ENCODE measurements around the gene TMEM165.

The TMEM165 gene

GRCh38 chr4:55407764-55408163 lies 12.0 kb downstream of the TMEM165 start:
- no peak for DNase-seq

GRCh38 chr4:55409468-55410171 lies 13.9 kb downstream of the TMEM165 start:
- DNase-seq, result no peak

GRCh38 chr4:55410431-55410830 lies 14.7 kb downstream of the TMEM165 start:
- no peak for DNase-seq

- no peak for DNase-seq
Observed at GRCh38 chr4:55411621-55412020, 15.9 kb downstream of the TMEM165 start.

DNA sequence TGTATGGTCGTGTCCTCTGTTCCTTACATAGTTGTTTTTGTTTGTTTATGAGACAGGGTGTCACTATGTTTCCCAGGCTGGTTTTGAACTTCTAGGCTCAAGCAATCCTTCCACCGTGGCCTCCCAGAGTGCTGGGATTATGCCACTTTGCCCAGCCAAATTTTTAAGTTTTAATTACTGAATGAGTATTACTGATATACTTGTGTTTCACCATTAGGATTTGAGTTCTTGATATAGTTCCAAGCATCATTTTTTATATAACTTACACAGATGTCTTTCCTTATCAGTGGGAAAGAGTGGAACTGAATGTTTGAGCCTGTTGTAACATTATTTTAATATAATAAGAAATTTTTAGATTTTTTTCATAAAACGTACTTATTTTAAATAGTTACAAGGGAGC lies 20.4 kb downstream of the TMEM165 start:
- DNase-seq, result no peak

DNA sequence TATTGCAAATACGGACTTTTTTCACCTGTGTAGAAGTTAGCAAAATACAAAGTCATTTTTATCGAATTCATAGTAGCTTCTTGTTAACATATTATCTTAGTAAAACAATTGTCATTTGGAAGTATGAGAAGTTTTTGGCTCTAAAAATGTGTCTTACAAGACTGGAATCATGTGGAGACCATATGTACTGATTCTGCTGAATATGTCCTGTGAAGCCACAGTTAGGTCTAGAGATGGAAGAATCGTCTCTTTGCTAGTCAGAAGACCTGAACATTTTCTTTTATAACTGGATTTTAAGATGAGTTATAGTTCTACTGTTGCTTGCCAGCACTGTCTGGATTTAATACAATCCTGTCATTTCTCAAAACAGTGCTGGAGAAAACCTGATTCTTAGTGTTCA lies 29.0 kb downstream of the TMEM165 start:
- no peak for DNase-seq

- no peak for DNase-seq
Observed at GRCh38 chr4:55431710-55432336, 36.1 kb downstream of the TMEM165 start.

DNA sequence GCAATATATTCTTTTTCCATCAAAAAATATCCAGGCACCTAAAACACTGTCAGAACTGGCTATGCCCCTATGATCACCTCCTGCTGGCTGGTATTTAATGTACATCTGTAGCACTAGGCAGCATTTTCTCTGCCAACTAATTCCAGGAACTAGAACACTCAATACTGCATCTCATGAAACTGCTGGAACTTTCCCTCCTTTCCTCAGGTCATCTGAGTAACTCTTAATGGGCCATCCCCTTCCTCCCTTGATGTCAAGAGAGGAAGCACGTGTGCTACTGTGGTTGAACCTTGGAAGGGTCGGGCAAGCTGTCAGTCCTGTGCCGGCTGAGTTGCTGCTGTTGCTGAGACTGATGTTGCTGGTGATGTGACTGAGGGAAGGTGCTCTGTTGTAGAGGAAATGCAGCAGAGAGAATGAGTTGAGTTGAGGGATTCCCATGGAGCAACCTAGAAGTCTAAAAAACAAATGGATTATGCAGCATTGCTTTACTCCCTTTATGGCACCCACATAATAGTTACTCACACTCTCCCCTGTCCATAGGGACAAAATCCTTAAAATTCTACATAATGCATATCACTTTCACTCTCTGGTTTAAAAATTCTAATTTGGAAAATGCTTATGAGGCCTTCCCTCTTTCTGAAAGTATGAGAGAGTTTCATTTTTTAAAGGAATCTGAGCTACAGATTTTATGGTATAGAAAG lies 39.5 kb downstream of the TMEM165 start:
- DNase-seq, result no peak

DNA sequence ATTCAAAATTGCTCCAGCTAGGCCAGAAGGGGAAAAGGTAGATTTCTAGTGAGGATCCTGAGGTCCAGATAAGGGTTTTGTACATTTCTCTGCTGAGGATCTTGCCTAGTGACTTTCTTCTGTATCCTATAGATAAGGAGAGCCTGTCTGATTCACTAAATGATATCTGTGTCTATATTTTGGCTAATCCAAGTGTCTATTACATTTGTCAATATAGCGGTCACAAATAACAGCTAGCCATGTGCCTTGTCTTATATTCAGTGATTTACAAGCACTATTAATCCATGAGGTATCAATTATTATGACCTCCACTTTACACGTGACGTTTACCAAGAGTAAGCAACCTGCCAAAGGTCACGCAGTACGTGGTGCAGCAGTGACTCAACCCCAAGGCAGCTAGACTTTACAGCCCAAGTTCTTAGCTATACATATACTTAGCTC lies 41.6 kb downstream of the TMEM165 start:
- no peak for DNase-seq

GRCh38 chr4:55437823-55438222 lies 42.1 kb downstream of the TMEM165 start:
- DNase-seq, result no peak

- DNase-seq, result no peak
Observed at GRCh38 chr4:55438314-55438713, 42.6 kb downstream of the TMEM165 start.

DNA sequence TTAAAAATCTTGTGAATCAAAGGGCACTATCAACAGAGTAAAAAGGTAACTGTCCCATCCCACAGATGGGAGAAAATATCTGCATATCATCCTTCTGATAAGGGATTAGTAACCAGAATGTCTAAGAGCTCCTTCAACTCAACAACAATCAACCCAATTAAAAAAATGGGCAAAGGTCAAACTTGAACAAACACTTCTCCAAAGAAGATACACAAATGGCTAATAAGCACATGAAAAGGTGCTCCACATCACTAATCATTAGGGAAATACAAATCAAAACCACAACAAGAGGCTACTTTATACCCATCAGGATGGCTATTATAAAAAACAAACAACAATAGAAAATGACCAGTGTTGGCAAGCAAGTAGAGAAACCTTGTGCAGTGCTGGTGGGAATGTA lies 43.3 kb downstream of the TMEM165 start:
- DNase-seq, result no peak

GRCh38 chr4:55440786-55441185 lies 45.0 kb downstream of the TMEM165 start:
- no peak for DNase-seq

DNA sequence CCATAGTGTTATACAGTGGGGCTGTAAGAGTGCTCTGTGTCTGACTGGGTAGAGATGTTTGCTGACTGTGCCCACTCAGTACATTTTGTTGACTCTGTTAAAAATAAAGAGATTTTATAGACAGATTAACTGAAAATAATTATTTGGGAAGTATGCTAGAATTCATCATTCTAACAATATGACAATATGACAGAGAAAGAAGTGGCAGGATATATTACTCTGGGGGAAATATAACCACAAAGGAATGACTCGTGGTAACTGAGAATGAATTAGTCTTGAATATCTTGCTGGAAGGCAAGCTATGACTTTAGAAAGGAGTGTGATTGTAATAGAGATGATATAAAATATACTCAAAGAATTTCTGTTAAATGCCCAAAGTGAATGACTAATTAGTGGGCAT lies 46.8 kb downstream of the TMEM165 start:
- no peak for DNase-seq

DNA sequence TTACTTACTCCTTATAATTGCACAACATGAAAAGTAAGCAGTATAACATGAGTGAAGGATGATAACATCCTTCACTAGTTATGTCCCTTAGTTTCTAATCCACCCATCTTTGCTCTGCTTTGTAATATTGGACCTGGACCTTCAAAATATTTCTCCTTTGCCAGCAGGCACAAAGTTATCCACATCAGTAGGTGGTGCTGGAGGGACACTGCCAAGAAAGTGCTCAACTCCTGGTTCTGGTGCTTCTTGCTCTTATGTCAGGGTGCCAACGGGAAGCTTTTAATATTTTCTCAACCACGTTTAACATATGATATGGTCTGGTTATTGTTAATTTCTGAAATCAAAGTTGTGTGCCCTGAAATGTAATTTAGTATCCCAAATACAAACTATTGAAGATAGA lies 49.1 kb downstream of the TMEM165 start:
- DNase-seq, result no peak

DNA sequence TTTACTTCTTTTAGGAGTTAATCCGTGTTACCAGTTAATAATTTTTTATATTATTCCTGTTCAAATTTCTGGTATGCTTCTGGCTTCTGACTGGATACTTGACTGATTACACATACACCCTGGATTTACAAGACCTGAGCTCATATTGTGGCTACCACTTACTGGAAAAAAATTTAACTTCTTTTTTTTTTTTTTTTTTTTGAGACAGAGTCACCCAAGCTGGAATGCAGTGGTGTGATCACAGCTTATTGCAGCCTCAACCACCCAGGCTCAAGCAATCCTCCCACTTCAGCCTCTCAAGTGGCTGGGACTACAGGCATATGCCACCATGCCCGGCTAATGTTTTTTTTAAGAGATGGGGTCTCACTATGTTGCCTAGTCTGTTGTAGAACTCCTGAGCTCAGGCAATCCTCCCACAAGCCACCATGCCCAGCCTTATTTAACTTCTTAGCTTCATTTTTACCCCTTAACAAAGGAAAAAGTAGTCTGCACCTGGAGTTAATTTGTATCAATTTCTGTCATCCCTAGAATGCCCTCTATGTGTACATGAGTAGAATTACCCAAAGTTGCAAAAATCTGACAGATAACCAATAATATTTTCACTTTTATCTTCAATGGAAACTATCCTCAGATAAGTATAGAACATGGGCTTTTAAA lies 50.3 kb downstream of the TMEM165 start:
- DNase-seq, result no peak

DNA sequence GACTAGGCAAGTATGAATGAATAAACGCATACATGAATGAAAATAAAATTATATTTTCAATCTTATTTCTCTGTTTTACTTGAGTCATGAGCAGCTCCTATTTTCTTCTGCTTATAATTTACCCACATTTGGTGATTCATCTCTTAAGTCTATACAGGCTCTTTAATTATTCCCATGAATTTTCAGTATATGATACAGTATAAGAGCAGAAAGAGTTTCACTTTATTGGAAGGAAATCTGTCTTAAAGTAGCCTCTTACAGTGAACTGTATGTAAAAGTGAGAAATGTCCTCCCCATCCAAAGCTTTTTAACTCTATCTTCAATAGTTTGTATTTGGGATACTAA lies 50.8 kb downstream of the TMEM165 start:
- no peak for DNase-seq

GRCh38 chr4:55447108-55447708 lies 51.5 kb downstream of the TMEM165 start:
- DNase-seq, result no peak

DNA sequence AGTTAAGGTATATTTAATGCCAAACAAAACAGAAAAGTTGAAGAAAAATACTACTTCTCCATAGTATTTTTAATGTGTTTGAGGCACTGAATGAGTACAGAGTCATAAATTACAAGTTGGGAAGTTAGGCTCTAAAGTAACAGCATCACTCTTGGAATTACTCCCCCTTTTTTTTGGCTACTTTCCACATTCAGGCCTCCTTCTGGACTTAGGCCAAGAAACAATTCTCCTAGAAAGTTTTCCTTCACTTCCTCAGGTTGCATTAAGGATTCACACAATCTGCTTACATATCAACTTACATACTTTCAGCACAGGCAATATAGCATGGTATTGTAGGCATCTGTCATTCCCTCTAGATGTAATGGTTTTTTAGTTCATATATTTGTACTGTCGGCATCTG lies 52.1 kb downstream of the TMEM165 start:
- DNase-seq, result no peak

DNA sequence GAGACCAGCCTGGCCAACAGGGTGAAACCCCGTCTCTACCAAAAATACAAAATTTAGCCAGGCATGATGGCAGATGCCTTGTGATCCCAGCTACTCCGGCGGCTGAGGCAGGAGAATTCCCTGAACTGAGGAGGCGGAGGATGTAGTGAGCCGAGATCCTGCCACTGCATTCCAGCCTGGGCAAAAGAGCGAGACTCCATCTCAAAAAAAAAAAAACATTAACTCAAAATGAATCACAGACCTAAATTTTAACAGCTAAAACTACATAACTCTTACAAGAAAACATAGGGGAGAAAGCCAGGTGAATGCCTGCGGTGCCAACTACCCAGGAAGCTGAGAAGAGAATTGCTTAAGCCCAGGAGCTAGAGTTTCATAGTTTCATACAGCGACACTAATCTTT lies 54.8 kb downstream of the TMEM165 start:
- no peak for DNase-seq

DNA sequence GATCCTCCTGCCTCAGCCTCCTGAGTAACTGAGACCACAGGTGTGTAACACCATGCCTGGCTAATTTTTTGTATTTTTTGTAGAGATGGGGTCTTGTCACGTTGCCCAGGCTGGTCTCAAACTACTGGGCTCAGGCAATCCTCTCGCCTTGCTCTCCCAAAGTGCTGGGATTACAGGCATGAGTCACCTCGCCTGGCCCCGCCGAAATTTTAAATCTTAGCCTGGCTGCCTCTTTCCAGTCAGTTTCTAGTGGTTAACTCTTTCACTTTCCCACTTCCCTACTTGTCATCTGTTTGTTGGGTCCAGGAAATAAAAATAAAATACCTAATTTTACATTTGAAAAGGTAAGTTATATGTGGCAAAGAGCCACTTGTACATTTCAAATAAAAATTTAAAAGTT lies 62.4 kb downstream of the TMEM165 start:
- no peak for DNase-seq

- DNase-seq, result no peak
Observed at GRCh38 chr4:55458611-55459010, 62.9 kb downstream of the TMEM165 start.

GRCh38 chr4:55466001-55466400 lies 70.2 kb downstream of the TMEM165 start:
- DNase-seq, result no peak
